ENCODE measurements around the gene ATG10.

DNA sequence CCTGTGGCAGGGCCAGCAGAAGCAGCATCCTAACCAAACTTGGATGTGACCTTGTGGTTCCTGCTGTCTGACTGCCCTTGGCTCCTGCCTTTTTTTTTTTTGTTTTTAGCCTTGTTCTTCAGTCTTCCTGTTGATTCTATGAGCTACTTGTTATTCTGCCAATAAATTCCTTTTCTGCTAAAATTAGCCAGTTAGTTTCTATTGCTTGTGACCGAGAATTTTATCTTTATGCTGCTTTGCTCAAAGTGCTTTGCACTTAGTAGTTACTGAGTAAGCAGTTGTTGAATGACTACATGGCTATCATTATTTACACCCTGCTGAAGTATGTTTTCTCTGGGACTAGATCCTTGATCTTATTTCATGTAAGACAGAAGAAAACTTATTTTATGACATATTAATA, 20.8 kb upstream of the ATG10 start:
- TF ChIP-seq, protein P1, sequence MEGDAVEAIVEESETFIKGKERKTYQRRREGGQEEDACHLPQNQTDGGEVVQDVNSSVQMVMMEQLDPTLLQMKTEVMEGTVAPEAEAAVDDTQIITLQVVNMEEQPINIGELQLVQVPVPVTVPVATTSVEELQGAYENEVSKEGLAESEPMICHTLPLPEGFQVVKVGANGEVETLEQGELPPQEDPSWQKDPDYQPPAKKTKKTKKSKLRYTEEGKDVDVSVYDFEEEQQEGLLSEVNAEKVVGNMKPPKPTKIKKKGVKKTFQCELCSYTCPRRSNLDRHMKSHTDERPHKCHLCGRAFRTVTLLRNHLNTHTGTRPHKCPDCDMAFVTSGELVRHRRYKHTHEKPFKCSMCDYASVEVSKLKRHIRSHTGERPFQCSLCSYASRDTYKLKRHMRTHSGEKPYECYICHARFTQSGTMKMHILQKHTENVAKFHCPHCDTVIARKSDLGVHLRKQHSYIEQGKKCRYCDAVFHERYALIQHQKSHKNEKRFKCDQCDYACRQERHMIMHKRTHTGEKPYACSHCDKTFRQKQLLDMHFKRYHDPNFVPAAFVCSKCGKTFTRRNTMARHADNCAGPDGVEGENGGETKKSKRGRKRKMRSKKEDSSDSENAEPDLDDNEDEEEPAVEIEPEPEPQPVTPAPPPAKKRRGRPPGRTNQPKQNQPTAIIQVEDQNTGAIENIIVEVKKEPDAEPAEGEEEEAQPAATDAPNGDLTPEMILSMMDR (IDR thresholded peaks at IDR 0.05): no peak
- no peak for TF ChIP-seq POLR2A (IDR thresholded peaks at IDR 0.05)
- TF ChIP-seq EP300 (IDR thresholded peaks at IDR 0.05): no peak

Data from suprapubic skin (tissue), 3 donors.